Heart left ventricle (tissue), 13 donors: ENCODE results near the gene ANKH.

Experiments
- POLR2A ChIP-seq, 2 donors: fragments of 450-650 bp; IDR thresholded peaks; one replicate each; pipeline ENCODE4 v1.6.1; 2017; ENCODE audit warnings: antibody characterized with exemption in 2 of 2, mild to moderate bottlenecking in 2 of 2, moderate library complexity in 2 of 2
- TF ChIP-seq, protein P1 (sequence below), 12 donors: fragments of 200-600 bp; sonication (generic) in 4 of 12; IDR thresholded peaks; one replicate each; pipeline versions ENCODE4 v1.5.0 to v1.8.0; 2018 to 2022; ENCODE audit warnings: antibody characterized with exemption in 12 of 12, mild to moderate bottlenecking in 5 of 12
- donor health status: ischemic (EF 13 %, LVEDD 7.1; RV severe dilation, severe dysfunction).
- donor health status: DM: no; HTN: yes; CAD: no.
- donor health status: DM: no; HTN: no; CAD: no.
- donor health status: ischemic (EF 25% LVEDD 6.9; RV normal size, moderate dysfunction).
- donor health status: ischemic (EF 25% LVEDD 5.7; RV mildly dilated, moderate dysfunction).
- donor health status: ischemic (EF 35%, LVEDD 5.7; RV mildly dilated, moderate dysfunction).
- donor health status: nonischemic (EF 11% LVEDD 7.7; RV severe dilation, severe dysfunction).
- donor health status: DM: yes; HTN: yes; CAD: no.
- donor health status: PGD.
- donor health status: ischemic (EF 29% LVEDD 5.4; RV normal size, mild dysfunction).
- donor health status: nonischemic (EF 23%, LVEDD 6.1; RV moderate dilation, normal function).

DNA sequence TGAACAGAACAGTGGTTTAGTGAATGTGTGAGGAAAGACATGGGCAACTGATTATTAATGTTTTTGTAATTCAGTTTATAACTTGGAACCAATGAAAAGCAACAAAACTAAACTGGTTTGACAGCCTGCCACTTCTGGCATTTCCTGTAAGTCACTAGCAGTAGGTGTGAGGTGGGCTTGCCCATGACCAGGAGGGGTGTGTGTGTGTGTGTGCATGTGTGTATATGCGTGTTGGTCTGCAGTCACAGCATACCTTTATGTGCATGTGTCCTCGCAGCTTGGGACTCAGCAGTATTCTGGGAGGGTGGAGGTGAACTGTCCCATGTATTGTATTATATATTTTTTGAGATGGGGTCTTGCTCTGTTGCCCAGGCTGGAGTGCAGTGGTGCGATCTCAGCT, 174.7 kb downstream of the ANKH start:
- TF ChIP-seq, protein P1, sequence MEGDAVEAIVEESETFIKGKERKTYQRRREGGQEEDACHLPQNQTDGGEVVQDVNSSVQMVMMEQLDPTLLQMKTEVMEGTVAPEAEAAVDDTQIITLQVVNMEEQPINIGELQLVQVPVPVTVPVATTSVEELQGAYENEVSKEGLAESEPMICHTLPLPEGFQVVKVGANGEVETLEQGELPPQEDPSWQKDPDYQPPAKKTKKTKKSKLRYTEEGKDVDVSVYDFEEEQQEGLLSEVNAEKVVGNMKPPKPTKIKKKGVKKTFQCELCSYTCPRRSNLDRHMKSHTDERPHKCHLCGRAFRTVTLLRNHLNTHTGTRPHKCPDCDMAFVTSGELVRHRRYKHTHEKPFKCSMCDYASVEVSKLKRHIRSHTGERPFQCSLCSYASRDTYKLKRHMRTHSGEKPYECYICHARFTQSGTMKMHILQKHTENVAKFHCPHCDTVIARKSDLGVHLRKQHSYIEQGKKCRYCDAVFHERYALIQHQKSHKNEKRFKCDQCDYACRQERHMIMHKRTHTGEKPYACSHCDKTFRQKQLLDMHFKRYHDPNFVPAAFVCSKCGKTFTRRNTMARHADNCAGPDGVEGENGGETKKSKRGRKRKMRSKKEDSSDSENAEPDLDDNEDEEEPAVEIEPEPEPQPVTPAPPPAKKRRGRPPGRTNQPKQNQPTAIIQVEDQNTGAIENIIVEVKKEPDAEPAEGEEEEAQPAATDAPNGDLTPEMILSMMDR (IDR thresholded peaks at IDR 0.05), result no peak
- TF ChIP-seq POLR2A (IDR thresholded peaks at IDR 0.05), result no peak
